NCI-H2029 treated with DMSO at 0.1 percent for 48 hours (cell line): ENCODE measurements around the gene HECTD2.
A peak's percentile ranks its signal among the peaks of the same experiment; 100 is the strongest.
"Not testable (repeated sequence)": the region's sequence is repeated elsewhere in the genome, so short reads cannot be mapped to it uniquely, and the experiment has no call there.

Source experiments
- DNase-seq: peaks from one replicate; lab custom pipeline; 2025; lab: John Stamatoyannopoulos, UW

Gene HECTD2, protein sequence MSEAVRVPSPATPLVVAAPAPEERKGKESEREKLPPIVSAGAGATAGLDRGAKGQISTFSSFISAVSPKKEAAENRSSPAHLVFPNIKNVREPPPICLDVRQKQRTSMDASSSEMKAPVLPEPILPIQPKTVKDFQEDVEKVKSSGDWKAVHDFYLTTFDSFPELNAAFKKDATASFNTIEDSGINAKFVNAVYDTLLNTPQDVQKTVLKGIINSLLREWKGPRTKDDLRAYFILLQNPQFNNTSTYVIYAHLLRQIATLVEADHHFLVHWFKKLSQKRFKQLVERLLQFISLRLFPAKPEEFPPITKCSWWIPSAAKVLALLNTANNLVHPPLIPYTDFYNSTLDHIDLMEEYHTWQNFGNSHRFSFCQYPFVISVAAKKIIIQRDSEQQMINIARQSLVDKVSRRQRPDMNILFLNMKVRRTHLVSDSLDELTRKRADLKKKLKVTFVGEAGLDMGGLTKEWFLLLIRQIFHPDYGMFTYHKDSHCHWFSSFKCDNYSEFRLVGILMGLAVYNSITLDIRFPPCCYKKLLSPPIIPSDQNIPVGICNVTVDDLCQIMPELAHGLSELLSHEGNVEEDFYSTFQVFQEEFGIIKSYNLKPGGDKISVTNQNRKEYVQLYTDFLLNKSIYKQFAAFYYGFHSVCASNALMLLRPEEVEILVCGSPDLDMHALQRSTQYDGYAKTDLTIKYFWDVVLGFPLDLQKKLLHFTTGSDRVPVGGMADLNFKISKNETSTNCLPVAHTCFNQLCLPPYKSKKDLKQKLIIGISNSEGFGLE

DNA sequence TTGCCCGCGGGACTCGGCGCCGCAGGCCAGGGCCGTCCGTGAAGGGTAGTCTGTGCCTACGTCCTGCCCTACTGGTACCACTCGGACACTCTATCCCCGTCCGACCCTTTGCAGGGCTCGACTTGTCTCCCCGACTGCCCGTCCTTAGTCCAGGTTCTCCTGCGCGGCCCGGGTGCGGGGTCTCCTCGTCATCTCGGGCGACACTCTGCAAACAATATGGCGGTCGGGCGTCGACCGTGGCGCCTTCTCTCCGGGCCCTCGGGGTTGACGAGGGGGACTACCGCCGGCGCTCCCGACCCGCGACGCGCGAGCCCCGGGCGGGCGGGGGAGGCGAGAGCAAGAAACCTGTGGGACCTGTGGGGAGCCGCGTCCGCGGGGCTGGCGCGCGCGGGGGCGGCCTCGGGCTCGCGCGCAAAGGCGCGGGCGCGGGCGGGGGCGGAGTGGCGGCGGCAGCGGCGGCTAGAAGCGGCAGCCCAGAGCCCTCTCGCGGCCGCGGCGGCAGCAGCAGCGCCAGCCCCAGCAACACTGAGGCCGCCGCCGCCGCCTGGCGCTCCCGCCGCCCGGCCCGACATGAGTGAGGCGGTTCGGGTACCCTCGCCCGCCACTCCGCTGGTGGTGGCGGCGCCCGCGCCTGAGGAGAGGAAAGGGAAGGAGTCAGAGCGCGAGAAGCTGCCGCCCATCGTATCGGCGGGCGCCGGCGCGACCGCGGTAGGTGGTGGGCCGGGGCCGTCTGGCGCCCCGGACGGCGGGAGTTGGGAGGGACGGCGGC is at the start of gene HECTD2:
HECTD2 (plus strand) TSS at position 476 of the 769 bp plus-strand sequence; CDS start at position 571, 95 bp downstream.
- no peak for DNase-seq

DNA sequence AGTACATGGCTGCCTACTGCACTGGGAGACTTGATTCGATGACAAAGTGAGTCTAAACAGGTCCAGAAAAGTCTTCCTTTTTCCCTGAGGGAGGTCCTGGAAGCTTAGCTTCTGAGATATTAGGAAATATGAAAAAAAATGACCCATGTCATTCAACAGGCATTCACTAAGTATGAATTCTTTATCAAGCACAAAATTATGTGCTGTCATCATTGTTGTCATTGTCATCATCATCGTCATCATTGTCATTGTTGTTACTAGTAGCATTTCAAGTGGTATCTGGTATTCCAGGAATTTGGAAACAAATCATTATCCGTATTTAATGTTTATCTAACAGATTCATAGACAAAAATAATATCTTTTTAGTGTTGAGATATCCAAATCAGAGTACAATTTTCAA is 49.7 kb upstream of the HECTD2 start:
- no peak for DNase-seq

DNA sequence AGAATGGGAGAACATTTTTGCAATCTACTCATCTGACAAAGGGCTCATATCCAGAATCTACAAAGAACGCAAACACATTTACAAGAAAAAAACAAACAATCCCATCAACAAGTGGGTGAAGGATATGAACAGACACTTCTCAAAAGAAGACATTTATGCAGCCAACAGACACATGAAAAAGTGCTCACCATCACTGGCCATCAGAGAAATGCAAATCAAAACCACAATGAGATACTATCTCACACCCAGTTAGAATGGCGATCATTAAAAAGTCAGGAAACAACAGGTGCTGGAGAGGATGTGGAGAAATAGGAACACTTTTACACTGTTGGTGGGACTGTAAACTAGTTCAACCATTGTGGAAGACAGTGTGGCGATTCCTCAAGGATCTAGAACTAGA is 44.6 kb upstream of the HECTD2 start:
- not testable (repeated sequence) for DNase-seq

DNA sequence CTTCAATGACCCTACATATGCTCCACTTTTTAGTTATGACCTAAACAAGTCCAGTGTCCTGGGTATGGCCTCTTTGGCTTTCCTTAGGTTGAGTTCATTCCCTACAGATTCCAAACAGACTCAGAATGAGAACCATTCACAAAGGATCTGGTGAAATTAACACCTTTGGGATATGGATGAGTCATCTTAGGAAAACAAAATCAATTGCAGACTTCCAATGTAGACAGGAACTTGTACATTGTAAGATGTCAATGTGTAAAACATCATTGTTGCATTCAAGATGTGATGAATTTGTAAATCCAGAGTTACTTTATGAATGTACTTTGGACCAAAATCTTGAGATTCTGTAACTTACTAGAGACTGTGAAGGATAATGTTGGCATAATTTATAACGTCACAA is 43.4 kb upstream of the HECTD2 start:
- no peak for DNase-seq

DNA sequence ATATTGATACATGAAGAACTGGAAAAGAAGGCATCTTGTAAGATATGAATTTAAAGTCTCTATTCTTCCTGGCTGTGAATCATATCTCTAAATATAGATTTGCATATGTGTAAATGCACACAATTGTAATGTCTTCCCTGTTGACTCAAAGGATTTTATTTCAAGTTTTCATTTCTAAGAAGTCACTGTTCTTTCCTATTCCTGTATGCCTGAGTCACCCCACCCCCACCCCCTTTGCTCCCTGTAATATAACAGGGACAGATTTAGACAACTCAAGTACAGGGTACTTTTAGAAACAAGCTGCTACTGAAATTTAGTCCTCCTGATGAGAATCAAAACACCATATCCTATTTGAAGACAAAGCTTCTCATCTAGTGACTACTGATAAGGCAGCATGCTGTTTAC is 43.0 kb upstream of the HECTD2 start:
- no peak for DNase-seq

DNA sequence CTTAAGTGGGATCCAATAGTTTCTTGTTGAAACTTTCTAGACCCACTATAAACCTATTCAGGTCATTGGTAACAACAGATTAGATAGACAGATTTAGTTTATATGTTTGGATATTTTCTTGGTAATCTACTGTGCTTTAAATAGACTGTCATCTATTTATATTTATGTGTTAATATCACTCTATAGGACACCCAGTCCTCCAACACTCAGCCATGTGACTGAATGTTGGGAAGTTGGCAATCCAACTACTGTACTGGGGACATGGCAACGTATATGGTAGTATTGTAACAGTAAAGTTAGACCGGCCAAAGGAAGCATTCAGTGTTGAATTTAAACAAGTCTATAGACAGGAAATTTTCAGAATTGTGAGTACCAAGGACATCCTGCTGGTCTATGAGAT is 42.6 kb upstream of the HECTD2 start:
- no peak for DNase-seq

DNA sequence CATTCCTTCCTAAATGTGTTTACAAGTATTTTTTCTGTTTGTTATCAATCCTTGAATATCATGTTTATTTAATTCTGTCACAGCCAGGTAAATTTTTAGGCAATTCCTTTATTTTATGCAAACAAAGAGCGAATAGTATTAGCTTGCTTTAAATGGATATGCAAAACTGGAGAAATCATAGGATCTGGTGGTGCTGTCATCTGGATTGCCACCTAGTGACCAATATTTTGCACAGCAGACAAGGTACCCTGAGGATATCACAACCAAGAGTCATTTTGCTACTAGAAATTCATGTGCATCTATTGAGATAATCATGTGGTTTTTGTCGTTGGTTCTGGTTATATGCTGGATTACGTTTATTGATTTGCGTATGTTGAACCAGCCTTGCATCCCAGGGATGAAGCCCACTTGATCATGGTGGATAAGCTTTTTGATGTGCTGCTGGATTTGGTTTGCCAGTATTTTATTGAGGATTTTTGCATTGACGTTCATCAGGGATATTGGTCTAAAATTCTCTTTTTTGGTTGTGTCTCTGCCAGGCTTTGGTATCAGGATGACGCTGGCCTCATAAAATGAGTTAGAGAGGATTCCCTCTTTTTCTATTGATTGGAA is 40.1 kb upstream of the HECTD2 start:
- DNase-seq: not testable (repeated sequence)

DNA sequence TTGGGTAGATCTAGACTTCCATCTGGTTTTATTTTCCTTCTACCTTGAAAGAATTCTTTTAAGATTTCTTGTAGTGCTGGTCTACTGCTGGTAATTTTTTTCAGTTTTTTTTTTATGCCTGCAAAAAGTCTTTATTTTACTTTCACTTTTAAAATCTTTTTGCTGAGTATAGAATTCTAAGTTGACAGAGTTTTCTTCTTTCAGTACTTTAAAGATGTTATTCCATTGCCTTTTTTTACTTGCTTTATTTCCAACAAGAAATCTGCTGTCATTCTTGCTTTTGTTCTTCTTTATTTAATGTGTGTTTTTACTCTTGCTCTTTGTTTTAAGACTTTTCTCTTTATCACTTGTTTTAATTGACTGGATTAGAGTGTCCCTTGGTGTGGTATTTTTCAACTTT is 36.1 kb upstream of the HECTD2 start:
- no peak for DNase-seq

DNA sequence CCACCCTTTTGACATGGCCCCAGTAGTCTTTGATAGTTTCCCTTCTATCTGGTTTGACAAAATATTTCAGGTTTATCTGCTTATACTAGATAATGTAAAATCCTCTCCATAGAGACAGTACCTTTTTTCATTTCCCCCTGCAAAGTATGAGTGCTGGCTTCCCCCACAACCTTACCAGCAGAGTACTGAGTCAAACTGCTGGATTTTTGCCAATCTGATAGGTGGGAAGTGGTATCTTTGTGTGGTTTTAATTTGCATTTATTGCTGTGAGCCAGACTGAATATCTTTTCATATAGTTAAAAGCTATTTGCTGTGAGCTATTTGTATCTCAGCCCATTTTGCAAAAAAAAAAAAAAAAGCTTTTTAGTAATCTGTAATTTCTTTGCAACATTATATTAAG is 32.1 kb upstream of the HECTD2 start:
- DNase-seq: no peak

DNA sequence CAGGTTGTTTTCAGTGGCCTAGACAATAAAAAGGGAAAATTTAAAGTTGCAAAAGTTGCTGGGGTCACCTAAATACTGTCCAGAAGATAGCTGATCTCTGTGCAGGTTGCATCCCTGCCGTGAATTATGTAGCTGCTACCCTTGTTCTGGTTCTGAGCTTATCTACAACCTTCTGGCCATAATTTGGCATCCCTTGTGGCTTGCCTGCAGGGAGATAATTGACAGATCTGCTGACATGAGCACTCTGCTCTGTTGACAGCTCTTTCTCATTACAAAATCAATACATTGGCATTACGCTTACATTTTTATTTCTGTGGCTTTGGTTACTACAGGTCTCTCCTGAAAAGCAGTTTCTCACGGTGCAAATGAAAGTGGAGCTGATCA is 29.3 kb upstream of the HECTD2 start:
- no peak for DNase-seq

DNA sequence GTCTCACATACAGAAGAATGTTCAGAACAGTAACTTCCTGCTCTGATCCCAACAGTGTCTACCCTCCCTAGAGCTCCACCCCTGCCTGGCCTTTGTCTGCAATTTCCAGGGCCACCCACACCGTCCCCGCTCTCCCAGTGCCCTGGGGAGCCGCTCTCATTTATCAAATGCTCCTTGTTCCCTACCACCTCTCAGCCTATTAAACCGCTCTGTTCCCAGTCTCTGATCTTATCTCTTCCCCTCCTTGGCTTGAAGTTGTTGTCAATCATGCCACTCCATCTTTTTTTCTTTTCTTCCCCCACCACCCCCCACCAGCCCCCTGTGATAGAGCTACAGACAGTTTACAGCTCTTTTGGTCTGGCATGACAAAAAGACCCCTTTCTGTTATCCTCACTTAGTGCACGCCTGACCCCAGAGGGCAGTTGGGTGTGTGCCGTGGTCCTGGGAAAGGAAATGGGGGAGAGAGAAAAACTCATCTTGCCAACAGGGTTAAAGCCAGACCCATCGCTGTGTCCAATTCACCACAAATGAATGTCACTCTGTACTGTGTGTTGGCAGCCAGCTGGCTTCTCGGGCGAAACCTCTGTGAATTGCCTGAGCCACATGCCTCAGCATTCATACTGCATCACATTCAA is 28.8 kb upstream of the HECTD2 start:
- no peak for DNase-seq

DNA sequence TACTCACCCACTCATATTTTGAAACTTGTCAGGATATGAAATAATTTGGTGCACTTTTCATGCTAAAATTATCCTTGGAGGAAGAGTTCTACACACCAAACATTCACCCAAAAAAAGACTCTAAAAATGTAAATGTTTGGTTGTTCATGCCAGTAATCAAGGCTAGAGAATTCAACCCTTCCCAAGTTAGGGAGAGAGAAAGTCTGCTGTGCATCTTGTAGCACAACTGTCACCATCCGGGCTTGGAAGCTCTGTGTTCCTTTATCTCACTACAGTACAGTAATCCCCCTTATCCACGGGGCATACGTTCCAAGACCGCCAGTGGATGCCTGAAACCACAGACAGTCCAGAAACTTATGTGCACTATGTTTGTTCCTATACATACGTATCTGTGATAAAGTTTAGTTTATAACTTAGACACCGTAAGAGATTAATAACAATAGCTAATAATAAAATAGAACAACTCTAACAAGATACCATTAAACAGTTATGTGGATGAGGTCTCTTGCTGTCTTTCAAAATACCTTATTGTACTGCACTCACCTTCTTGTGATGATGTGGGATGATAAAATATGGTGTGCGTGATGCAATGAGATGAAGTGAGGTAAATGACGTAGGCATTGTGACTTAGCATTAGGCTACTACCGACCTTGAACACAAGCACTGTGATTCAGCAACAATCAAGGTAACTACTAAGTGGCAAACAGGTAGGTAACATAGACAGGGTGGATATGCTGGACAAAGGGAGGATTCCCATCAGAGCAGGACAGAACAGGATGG is 24.6 kb upstream of the HECTD2 start:
- no peak for DNase-seq

DNA sequence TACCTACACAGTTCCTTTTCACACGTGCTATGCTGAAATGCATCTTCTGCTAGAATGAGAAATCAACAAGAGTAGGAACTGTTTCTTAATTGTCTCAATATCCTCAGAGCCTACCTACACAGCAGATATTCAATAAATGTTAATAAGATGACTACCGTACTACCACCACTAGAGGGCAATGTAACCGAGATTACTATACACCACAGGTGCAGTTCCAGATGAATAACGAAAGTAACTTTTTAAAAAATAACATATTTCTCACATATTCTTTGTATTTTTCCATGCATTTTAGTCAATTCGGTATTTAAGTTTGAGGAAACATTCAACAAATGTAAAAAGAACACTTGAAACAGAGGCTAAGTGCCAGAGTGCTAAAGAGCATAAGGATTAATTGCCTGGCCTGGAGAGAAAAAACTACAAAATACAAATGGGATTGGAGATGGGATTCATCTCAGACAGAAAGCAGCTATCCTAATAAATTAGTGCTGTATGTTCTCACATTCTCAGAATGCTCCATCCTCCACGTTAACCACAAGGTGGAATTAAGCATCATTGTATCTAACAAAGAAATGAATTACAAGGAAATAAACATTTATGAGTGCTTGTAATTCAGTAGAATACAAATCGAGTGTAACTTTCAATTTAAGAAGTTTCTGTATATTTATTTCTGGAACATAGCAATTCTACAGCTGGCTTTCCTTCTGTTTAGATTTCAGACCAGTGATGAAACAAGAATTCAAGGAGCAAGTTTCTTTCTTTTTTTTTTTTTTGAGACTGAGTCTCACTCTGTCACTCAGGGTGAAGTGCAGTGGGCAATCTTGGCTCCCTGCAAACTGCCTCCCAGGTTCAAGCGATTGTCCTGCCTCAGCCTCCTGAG is 20.3 kb upstream of the HECTD2 start:
- DNase-seq: peak; percentile 61

DNA sequence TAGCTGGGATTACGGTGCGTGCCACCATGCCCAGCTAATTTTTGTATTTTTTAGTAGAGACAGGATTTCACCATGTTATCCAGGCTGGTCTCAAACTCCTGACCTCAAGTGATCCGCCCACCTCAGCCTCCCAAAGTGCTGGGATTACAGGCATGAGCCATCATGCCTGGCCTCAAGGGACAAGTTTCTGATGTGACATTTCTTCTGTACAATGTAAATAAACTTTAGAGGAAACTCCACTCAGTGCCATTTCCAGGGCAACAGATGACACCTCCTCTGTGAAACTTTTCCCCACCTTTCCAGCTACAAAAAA is 19.7 kb upstream of the HECTD2 start:
- not testable (repeated sequence) for DNase-seq

DNA sequence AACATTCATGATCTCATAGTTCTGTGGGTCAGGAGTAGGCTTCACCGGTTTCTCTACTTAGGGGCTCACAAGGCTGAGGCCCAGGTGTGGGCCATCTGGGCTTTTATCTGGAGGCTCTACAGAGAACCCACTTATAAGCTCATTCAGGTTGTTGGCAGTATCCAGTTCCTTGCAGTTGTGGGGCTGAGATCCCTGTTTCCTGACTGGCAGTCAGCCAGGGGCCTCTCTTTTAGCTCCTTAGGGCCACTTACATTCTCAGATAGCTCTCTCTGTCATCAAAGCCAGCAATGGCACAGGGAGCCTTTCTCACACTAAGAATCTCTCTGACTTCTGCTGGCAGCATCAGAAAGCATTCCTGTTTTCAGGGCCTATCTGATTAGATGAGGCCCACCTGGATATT is 18.2 kb upstream of the HECTD2 start:
- DNase-seq: peak; percentile 28

DNA sequence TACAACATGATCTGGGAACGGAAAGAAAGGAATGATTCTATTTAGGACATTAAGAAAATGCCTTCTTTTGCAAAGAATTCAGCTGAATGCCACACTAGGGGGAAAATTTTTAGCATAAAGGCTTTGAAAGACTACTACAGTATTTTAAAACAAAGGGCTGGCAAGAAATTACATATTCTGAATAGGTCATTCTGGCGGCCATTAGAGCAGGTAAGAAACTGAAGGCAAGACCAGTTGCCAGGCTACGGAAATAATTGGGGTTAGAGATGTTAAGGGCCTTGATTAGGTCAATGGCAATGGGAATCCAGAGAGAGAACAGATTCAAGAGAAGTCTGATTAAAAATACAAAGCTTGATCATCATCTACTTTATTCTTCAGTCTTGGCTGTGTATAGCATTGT is 3.8 kb upstream of the HECTD2 start:
- no peak for DNase-seq

DNA sequence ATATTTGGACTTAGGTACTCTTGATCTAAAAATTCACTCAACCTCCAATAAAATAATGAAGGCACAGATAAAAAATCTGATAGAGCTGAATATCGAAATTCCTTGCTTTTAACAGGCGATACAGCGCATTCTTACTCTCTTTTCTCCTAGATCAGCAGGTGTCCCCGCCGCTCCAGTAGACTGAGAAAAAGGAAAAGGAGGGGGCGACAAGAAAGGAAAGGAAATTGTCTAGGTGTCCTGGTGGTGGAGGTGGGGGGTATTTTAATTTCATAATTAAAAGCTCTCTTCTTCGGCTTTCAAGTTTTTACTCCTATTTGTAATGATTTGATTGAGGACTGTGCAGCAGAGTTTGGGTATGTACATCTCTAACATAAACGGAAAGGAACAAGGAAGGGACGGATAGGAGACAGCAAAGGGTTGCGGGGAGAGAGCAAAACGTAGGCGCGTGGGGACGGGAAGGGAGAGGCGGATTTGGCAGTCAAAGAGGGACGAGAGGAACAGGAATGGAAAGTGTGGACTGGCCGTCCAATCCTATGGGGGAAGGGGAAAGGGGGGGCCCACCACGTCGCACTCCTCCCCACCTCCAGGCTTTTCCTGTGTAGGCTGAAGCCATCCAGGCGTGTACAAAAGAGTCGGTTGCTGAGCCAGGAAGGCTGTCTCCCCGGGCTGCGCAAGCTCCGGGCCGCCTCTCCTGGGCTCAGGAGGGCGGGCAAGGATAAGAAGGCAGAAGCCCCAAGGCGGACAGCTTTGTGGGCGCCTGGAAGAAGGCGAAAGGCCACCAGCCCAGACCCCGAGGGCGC is 875 bp upstream of the HECTD2 start:
- DNase-seq: peak; percentile 58

DNA sequence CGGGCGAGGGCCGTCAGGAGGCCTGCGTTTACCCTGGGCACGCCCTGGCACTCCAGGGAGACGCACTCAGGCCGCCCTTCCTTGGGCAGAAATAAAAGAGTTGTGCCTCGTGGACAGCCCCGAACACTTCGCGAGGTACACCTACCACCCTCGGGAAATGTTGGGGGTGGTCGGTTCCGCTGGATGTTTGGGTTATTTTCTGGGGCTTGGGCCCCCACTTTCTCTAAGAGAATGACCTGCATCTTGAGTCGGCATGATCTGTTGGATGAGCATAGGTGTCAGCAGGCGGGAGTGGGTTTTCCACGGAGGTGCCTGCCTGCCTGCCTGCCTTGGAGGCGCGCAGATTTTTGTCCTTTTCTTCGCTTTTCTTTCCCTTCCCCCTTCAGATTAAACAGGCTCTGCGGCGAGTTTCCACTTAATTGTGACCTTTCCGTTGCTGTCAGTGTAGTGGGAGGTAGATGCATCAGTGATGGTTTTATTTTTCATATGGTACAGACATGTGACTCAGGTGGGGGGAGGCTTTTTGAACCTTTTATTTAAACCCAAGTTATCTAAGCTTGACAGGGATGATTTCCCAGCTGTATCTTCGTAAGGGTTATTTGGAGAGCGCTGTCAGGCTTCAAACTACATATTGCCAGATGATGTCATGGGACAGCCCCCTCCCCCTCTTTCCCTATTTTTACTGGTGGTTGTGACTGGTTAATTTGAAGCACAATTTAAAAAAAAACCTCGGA is 661 bp downstream of the HECTD2 start:
- no peak for DNase-seq

DNA sequence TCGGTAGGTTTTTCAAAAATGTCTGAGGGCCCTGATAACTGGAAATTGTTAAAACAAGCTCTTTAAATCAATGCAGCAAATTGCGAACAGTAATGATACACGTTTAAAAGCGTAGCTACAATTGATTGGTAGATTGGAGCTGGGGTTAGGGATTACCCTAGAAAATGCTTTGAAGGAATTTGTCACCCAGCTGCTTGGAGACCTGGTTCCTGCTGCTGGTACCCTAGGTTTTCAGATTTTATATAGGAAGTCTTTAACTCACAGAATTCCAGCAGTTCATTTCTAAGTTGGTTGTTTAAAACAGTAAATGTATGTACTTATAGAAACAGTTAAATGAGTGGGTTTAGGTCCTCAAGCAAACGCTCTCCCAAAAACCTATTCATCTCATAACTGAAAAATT is 1.5 kb downstream of the HECTD2 start:
- no peak for DNase-seq
